Fibroblast of villous mesenchyme (primary cell): Measurements from ENCODE around the gene CRMP1. TPM values are rescaled to one million over a fixed set of nuclear protein-coding genes. Genes with fewer than 3 reads are reported as not detected.

Experiments used
- DNase-seq: peaks from one replicate; pipeline ENCODE4 v3.0.0-alpha.2; 2010; ENCODE audit warnings: low read depth
- H3K4me3 ChIP-seq: 2 replicates; pipeline ENCODE4 v1.5.1; 2011; ENCODE audit warnings: low read depth, mild to moderate bottlenecking, low read length
- total RNA-seq: library from RNA; depleted of rRNA; stranded (reverse); fragments of >200 nt; gene quantifications from 2 replicates; pipeline ENCODE4 v1.2.3, GENCODE V29; 2012
- TF ChIP-seq, protein P1 (sequence below): IDR thresholded peaks from 2 replicates; pipeline ENCODE4 v1.5.1; 2012; ENCODE audit warnings: low read depth, mild to moderate bottlenecking, low read length; ENCODE audit not compliant: insufficient read depth

Gene CRMP1
- total RNA-seq, 1 donor: under 0.01 TPM

DNA sequence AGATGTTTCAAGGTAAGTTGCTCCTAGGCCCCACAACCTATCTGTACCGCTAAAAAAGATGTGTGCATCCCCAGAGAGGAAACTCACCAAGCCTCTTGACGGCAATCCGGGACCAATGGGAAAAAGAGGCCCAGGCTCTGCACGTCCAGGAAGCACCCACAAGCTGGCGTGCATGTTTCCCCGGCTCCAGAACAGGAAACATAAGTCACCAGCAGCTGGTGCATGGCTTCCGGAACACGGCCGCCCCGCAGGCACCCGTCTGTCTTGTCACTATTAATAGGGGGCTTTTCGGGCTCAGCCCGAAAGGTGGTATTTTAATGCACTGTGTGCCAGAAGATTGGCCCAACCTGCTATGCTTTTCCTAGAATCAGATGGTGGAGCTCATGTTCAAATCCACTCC, 22.2 kb downstream of the CRMP1 start:
- TF ChIP-seq, protein P1, sequence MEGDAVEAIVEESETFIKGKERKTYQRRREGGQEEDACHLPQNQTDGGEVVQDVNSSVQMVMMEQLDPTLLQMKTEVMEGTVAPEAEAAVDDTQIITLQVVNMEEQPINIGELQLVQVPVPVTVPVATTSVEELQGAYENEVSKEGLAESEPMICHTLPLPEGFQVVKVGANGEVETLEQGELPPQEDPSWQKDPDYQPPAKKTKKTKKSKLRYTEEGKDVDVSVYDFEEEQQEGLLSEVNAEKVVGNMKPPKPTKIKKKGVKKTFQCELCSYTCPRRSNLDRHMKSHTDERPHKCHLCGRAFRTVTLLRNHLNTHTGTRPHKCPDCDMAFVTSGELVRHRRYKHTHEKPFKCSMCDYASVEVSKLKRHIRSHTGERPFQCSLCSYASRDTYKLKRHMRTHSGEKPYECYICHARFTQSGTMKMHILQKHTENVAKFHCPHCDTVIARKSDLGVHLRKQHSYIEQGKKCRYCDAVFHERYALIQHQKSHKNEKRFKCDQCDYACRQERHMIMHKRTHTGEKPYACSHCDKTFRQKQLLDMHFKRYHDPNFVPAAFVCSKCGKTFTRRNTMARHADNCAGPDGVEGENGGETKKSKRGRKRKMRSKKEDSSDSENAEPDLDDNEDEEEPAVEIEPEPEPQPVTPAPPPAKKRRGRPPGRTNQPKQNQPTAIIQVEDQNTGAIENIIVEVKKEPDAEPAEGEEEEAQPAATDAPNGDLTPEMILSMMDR: no peak
- H3K4me3 ChIP-seq: no peak overlapping the region
- DNase-seq: no peak

DNA sequence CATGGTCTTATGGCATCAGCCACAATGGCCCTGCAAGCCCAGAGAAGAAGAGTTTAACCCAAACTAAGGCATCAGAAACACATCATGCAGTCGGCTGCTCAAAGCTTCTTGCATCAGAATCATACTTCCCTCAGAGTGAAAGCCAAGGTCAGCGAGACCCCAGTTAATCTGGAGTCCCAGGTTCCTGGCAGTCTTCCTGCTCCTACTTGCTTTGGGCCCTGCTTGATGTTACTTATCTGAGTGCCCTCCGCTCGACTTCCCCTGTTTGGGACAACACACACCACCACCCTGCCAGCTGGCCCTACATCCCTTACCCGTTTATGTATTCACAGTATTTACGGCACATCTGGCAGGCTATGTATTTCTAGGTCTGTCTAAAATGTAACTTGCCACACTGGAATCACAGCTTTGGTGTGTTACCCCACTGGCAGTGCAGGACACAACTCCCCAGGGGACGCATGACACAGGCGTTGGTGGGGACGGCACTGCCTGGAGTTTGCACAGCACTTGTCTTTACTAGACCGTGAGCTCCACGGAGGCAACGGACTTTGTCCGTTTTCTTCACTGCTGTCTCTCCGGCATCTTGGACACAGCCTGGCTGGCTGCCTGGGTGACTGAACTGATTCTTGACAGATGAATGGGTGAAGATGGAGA, 22.8 kb downstream of the CRMP1 start:
- no peak for DNase-seq
- no peak overlapping the region for H3K4me3 ChIP-seq
- TF ChIP-seq, protein P1: no peak

DNA sequence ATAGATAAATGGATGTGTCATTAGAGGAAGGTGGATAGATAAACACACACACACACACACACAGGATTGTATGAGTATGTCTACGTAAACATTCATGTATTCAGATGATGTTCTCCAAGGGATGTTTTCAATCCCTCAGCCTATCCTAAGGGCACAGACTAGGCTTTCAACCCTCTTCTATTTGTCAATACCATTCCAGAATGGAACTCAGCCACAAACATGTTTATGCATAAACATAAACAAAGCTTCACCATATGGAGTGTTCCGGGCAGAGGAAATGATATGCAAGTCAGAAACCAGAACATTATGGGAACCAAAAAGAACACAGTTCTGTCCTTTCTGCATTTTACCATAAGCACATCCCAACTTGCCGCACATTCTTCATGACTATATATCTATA, 25.0 kb downstream of the CRMP1 start:
- no peak for DNase-seq
- TF ChIP-seq, protein P1: no peak
- no peak overlapping the region for H3K4me3 ChIP-seq

DNA sequence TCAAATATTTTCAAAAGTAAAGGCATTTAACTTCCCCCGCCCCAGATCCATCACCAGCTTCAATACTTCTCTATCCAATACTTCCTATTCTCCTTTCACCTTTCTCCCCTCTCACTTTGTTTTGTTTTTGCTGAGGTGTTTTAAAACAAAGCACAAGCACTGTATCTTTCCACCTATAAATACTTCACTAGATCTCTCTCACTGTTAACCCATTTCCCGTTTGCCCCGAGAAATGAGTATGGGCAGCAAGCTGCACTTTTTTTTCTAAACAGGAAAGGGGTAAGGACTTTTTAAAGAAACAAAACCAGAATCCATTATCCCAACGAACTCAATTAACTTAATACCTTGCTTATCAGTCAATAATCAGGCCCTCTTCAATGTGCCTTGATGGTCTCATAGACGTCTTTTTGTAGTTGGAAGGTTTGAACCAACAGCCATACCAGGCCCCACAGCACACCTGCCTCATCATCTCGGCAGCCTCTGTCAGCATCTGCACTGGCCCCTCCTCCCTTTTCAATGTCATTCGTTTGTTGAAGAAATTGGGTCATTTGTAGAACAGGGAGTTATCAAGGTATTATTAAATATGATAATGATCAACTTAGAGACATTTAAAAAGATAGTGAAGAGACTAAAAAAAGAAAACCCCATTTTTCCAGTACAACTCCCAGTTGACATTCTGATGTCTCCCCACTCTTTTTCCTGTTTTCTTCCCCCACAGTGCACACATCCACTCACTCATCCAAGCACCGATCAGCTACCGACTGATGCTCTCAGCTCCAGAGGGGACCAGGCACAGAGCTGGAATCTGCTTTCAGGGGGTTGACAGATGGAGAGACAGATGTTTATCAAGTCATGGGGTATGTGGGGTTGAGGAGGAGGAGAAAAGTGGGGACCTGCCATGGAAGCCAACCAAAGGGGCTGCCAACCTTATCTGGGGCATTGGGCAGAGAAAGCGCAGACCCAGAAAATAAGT, 25.8 kb downstream of the CRMP1 start:
- DNase-seq: no peak
- no peak overlapping the region for H3K4me3 ChIP-seq
- TF ChIP-seq, protein P1: no peak

DNA sequence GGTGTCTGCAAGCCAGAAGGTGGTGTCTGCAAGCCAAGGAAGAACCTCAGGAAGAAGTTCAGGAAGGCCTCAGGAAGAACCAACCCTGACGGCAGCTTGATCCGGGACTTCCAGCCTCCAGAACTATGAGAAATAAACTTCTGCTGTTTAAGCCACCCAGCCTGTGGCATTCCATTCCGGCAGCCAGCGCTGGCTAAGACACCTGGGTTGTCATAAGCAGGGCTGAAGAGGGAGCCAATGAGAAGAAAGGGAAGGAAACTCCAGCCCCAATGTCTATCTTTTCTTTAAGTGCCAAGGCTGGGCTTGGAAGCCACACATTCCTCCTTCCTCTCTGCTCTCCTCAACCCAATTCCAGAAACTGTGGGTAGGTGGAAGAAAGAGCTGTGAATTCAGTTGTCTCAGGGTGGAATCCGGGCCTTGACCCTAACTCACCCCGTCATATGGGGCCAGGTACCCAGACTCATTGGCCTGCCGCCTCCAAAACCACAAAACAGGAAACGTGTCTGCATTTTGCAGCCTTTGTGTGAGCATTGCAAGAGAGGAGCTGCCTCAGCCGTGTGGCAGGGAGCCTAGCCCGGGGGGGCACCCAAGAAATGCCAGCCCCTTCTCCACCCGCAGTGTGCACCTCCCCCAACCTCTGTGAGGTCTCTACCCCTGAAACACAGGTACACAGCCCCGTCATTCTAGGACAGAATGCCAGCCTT, 26.8 kb downstream of the CRMP1 start:
- TF ChIP-seq, protein P1: no peak
- no peak overlapping the region for H3K4me3 ChIP-seq
- no peak for DNase-seq

DNA sequence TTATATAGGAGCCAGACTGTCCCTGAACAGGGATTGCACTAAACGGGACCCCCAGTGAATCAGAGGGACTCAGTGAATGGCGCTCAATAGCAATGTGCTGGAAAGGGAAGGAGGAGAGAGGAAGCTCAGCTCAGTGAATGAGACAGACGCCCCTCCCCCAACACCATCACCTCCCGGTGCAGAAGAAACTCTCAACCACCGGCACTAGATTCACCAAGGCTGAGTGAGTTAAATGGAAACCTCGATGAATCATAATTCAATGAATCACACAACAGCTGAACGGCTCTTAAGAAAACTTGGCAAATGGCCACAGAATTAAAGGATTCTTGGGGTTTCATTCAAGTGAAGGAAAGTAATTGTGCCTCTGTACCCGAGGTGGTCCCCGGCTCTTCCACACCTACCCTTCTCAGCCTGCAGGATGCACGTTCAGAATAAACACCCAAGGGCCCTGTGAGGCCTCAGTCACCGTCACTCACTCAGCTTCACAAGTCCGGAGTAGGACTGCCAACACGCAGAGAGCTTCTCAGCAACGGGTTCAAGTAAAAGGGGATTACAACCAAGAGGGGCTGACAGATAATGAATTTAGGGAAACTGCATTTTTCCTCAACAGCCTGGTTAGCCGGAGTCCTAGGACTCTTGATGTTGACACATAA, 29.3 kb downstream of the CRMP1 start:
- H3K4me3 ChIP-seq: no peak overlapping the region
- DNase-seq: peak; percentile 20
- TF ChIP-seq, protein P1: no peak
